Lung (tissue), 12 donors: ENCODE measurements around the gene PRKCB. TPM values are rescaled to one million over a fixed set of nuclear protein-coding genes. Genes with fewer than 3 reads are reported as not detected.

ENCODE experiments used
- ATAC-seq: fragments of 200-7000 bp; cut with Tn5 transposase; one replicate; pipeline ENCODE4 v1.9.1; 2020; ENCODE audit warnings: moderate number of reproducible peaks; ENCODE audit not compliant: insufficient read depth, low FRiP score
- DNase-seq, 3 donors: peaks; one replicate each; pipeline ENCODE4 v3.0.0-alpha.2; 2013 to 2017
- H3K27ac ChIP-seq, 2 donors: one replicate each; pipeline ENCODE4 v1.5.1; 2013; ENCODE audit warnings: mild to moderate bottlenecking in 2 of 2, moderate library complexity in 2 of 2, control low read depth in 1 of 2, inconsistent platforms in 1 of 2, low read depth in 1 of 2, low read length in 1 of 2
- H3K27me3 ChIP-seq, 3 donors: one replicate each; pipeline ENCODE4 v1.5.1; 2013; ENCODE audit warnings: low read length in 2 of 3; ENCODE audit not compliant: control insufficient read depth in 3 of 3, insufficient read depth in 3 of 3
- H3K36me3 ChIP-seq, 4 donors: one replicate each; pipeline ENCODE4 v1.5.1; 2013; ENCODE audit warnings: low read length in 4 of 4, mild to moderate bottlenecking in 1 of 4, moderate library complexity in 1 of 4; ENCODE audit not compliant: control insufficient read depth in 4 of 4, insufficient read depth in 4 of 4
- H3K4me1 ChIP-seq, 5 donors: one replicate each; pipeline ENCODE4 v1.5.1; 2013; ENCODE audit warnings: low read length in 5 of 5, mild to moderate bottlenecking in 2 of 5, moderate library complexity in 1 of 5; ENCODE audit not compliant: control insufficient read depth in 5 of 5, insufficient read depth in 5 of 5
- H3K4me3 ChIP-seq: one replicate; pipeline ENCODE4 v1.5.1; 2013; ENCODE audit warnings: mild to moderate bottlenecking, control low read depth, moderate library complexity
- H3K9ac ChIP-seq, 2 donors: one replicate each; pipeline ENCODE4 v1.5.1; 2013; ENCODE audit warnings: low read length in 2 of 2, control low read depth in 1 of 2; ENCODE audit not compliant: insufficient read depth in 1 of 2
- H3K9me3 ChIP-seq, 4 donors: one replicate each; pipeline ENCODE4 v1.5.1; 2013; ENCODE audit warnings: low read length in 3 of 4, mild to moderate bottlenecking in 1 of 4, moderate library complexity in 1 of 4; ENCODE audit not compliant: control insufficient read depth in 4 of 4, insufficient read depth in 3 of 4
- CTCF ChIP-seq: IDR thresholded peaks from 2 replicates; pipeline ENCODE4 v1.5.1; 2012; ENCODE audit warnings: mild to moderate bottlenecking; ENCODE audit errors: control extremely low read depth, extremely low read depth
- WGBS, 2 donors: extraction: QIAGEN DNeasy Blood & Tissue Kit; methylation state at CpG; one replicate each; pipeline ENCODE4 v1.1.7; 2013; 5-methylcytosine and 5-hydroxymethylcytosine counted together
- polyA plus RNA-seq, 2 donors: library from polyadenylated mRNA; stranded (reverse); fragments of 200-250 nt; gene quantifications; one replicate each; pipeline ENCODE4 v1.2.1, GENCODE V29; 2013
- total RNA-seq, 2 donors: library from RNA; depleted of rRNA in 1 of 2; stranded (reverse); fragments of >200 nt in 1 of 2; gene quantifications; one replicate each; pipeline ENCODE4 v1.2.1, GENCODE V29; 2014 to 2021
- donor health status: control.
- donor health status: control.
- donor health status: Bipolar disorder and iron deficiency.
- donor health status: healthy.
- donor health status: DM: yes; HTN: yes; CAD: no.

Gene PRKCB
- total and polyA plus RNA-seq, 4 donors: 2.5 to 46.4 (median 21.8) TPM

- DNase-seq: no peak
- Histone ChIP-seq H3K36me3 (peaks cover 0 to 17% (median 0%) of the 10 kb centered on the region in 4 donors), H3K9ac (no peak overlapping the region), H3K9me3 (peaks cover 0 to 6% (median 1%) of the 10 kb centered on the region in 4 donors), H3K4me3 (no peak overlapping the region), H3K4me1 (no peaks in the 10 kb centered on the region), H3K27me3 (no peaks in the 10 kb centered on the region), H3K27ac (no peak overlapping the region)
- ATAC-seq: no peak
- TF ChIP-seq CTCF: no peak
- 94 to 98% methylated on average over 2 of the region's 2 CpGs for WGBS, 2 donors
These were observed 385.4 kb downstream of the PRKCB start for GRCh38 chr16:24221219-24221618.

GRCh38 chr16:24228514-24228913, 392.7 kb downstream of the PRKCB start:
- no peak for TF ChIP-seq CTCF
- no peak for ATAC-seq
- no peaks in the 10 kb centered on the region for H3K27me3 ChIP-seq
- H3K27ac ChIP-seq: no peak overlapping the region
- 86 to 92% methylated on average over 7 of the region's 7 CpGs for WGBS, 2 donors
- no peak overlapping the region for H3K9ac ChIP-seq
- no peak overlapping the region for H3K4me3 ChIP-seq
- H3K9me3 ChIP-seq: peaks cover 0 to 3% (median 1%) of the 10 kb centered on the region in 4 donors
- H3K4me1 ChIP-seq: no peaks in the 10 kb centered on the region
- no peaks in the 10 kb centered on the region for H3K36me3 ChIP-seq
- no peak for DNase-seq

- H3K4me1 ChIP-seq: no peaks in the 10 kb centered on the region
- H3K27me3 ChIP-seq: no peaks in the 10 kb centered on the region
- no peak for ATAC-seq
- 85 to 91% methylated on average over 2 of the region's 2 CpGs for WGBS, 2 donors
- TF ChIP-seq CTCF: no peak
- H3K36me3 ChIP-seq: no peaks in the 10 kb centered on the region
- peaks cover 0 to 5% (median 3%) of the 10 kb centered on the region in 4 donors for H3K9me3 ChIP-seq
- H3K4me3 ChIP-seq: no peak overlapping the region
- H3K27ac ChIP-seq: no peak overlapping the region
- no peak overlapping the region for H3K9ac ChIP-seq
- no peak for DNase-seq
These were observed 397.2 kb downstream of the PRKCB start for GRCh38 chr16:24232936-24233335.

- no peaks in the 10 kb centered on the region for H3K36me3 ChIP-seq
- no peak overlapping the region for H3K27ac ChIP-seq
- peaks cover 0 to 7% (median 3%) of the 10 kb centered on the region in 4 donors for H3K9me3 ChIP-seq
- WGBS, 2 donors: 77 to 89% methylated on average over 5 of the region's 5 CpGs
- H3K27me3 ChIP-seq: no peaks in the 10 kb centered on the region
- H3K4me3 ChIP-seq: no peak overlapping the region
- DNase-seq: no peak
- no peak overlapping the region for H3K9ac ChIP-seq
- ATAC-seq: no peak
- TF ChIP-seq CTCF: no peak
- no peaks in the 10 kb centered on the region for H3K4me1 ChIP-seq
These were observed 399.0 kb downstream of the PRKCB start for GRCh38 chr16:24234737-24235136.
